ENCODE results near the gene ERLIN1.

GRCh38 chr10:100173035-100173434 is 12.8 kb downstream of the ERLIN1 start:
- TF ChIP-seq, protein P1, sequence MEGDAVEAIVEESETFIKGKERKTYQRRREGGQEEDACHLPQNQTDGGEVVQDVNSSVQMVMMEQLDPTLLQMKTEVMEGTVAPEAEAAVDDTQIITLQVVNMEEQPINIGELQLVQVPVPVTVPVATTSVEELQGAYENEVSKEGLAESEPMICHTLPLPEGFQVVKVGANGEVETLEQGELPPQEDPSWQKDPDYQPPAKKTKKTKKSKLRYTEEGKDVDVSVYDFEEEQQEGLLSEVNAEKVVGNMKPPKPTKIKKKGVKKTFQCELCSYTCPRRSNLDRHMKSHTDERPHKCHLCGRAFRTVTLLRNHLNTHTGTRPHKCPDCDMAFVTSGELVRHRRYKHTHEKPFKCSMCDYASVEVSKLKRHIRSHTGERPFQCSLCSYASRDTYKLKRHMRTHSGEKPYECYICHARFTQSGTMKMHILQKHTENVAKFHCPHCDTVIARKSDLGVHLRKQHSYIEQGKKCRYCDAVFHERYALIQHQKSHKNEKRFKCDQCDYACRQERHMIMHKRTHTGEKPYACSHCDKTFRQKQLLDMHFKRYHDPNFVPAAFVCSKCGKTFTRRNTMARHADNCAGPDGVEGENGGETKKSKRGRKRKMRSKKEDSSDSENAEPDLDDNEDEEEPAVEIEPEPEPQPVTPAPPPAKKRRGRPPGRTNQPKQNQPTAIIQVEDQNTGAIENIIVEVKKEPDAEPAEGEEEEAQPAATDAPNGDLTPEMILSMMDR (IDR thresholded peaks at IDR 0.05; ENCODE audit: insufficient read depth, low read length), result no peak
- TF ChIP-seq POLR2AphosphoS5 (IDR thresholded peaks at IDR 0.05; ENCODE audit: low read depth) (no peak), GABPA (IDR thresholded peaks at IDR 0.05; ENCODE audit: low read depth) (no peak)

Measured in HL-60 (cell line).